LNCAP (cell line): ENCODE results near the gene SLC12A3.

Experiments
- CTCF ChIP-seq: fragments of 450-650 bp; IDR thresholded peaks from 2 replicates; pipeline ENCODE4 v1.5.1; 2017; ENCODE audit warnings: mild to moderate bottlenecking

The SLC12A3 gene

GRCh38 chr16:56912746-56913708 is 48.0 kb downstream of the SLC12A3 start:
- TF ChIP-seq CTCF: no peak

- TF ChIP-seq CTCF: no peak
These were observed 49.9 kb downstream of the SLC12A3 start for GRCh38 chr16:56914896-56915295.

GRCh38 chr16:56915336-56916119 is 50.5 kb downstream of the SLC12A3 start:
- no peak for TF ChIP-seq CTCF

- TF ChIP-seq CTCF: no peak
These were observed 51.8 kb downstream of the SLC12A3 start for GRCh38 chr16:56916571-56917403.

GRCh38 chr16:56918467-56919012 is 53.5 kb downstream of the SLC12A3 start:
- TF ChIP-seq CTCF: no peak

- no peak for TF ChIP-seq CTCF
These were observed 54.2 kb downstream of the SLC12A3 start for GRCh38 chr16:56919099-56919800.
